ENCODE results near the gene MROH2A. TPM values are rescaled to one million over a fixed set of nuclear protein-coding genes. Genes with fewer than 3 reads are reported as not detected.

Gene MROH2A
- total RNA-seq, 3 donors from 2014 or later (not counting 1 experiment from before 2014, with no cell fraction given), result not detected

GRCh38 chr2:233845301-233846060 is 67.4 kb downstream of the MROH2A start:
- H3K36me3 Mint-ChIP-seq, result no peaks in the 10 kb centered on the region
- ATAC-seq (no peak), DNase-seq (no peak)
- intact Hi-C loops (cut with micrococcal nuclease), result no loop called here
- H3K9me3 Mint-ChIP-seq, result no peaks in the 10 kb centered on the region
- Histone ChIP-seq H3K9me3 (ENCODE audit: control insufficient read depth, insufficient read depth, low read length) (no peaks in the 10 kb centered on the region), H3K27me3 (ENCODE audit: control insufficient read depth, insufficient read depth, low read length) (no peaks in the 10 kb centered on the region), H3K27ac (ENCODE audit: low read length) (no peak overlapping the region), H3K4me3 (ENCODE audit: low read length) (no peak overlapping the region), H3K36me3 (ENCODE audit: control insufficient read depth, insufficient read depth, low read length) (no peaks in the 10 kb centered on the region), H3K4me1 (ENCODE audit: control insufficient read depth, insufficient read depth, low read length) (no peaks in the 10 kb centered on the region)
- WGBS (ENCODE audit: insufficient coverage), result 100% methylated on average over 1 of the region's 1 CpG
- H3K27ac Mint-ChIP-seq, result no peak overlapping the region
- no peaks in the 10 kb centered on the region for H3K27me3 Mint-ChIP-seq (ENCODE audit: low read depth in 2 of 2)
- no peak overlapping the region for H3K4me3 Mint-ChIP-seq
- peaks cover 0 to 4% of the 10 kb centered on the region in 2 donors for H3K4me1 Mint-ChIP-seq
- no peak for TF ChIP-seq CTCF (IDR thresholded peaks at IDR 0.05)

- DNase-seq, result no peak
- 94% methylated on average over 16 of the region's 16 CpGs for WGBS (ENCODE audit: insufficient coverage)
- no peaks in the 10 kb centered on the region for H3K36me3 Mint-ChIP-seq
- H3K27ac Mint-ChIP-seq, result no peak overlapping the region
- no peak overlapping the region for H3K4me3 ChIP-seq (ENCODE audit: low read length)
- no peaks in the 10 kb centered on the region for H3K36me3 ChIP-seq (ENCODE audit: control insufficient read depth, insufficient read depth, low read length)
- H3K4me3 Mint-ChIP-seq, result no peak overlapping the region
- no peak overlapping the region for H3K27ac ChIP-seq (ENCODE audit: low read length)
- intact Hi-C loops (cut with micrococcal nuclease), result no loop called here
- no peaks in the 10 kb centered on the region for H3K4me1 ChIP-seq (ENCODE audit: control insufficient read depth, insufficient read depth, low read length)
- H3K4me1 Mint-ChIP-seq, result peaks cover 0 to 4% of the 10 kb centered on the region in 2 donors
- TF ChIP-seq CTCF (IDR thresholded peaks at IDR 0.05), result no peak
- no peaks in the 10 kb centered on the region for H3K27me3 ChIP-seq (ENCODE audit: control insufficient read depth, insufficient read depth, low read length)
- no peaks in the 10 kb centered on the region for H3K9me3 ChIP-seq (ENCODE audit: control insufficient read depth, insufficient read depth, low read length)
- H3K9me3 Mint-ChIP-seq, result no peaks in the 10 kb centered on the region
- no peak for ATAC-seq
- H3K27me3 Mint-ChIP-seq (ENCODE audit: low read depth in 2 of 2), result no peaks in the 10 kb centered on the region
Measured at GRCh38 chr2:233846387-233847247, 68.5 kb downstream of the MROH2A start.

- no peak for TF ChIP-seq CTCF (IDR thresholded peaks at IDR 0.05)
- no peak for DNase-seq
- Histone ChIP-seq H3K36me3 (ENCODE audit: control insufficient read depth, insufficient read depth, low read length) (no peaks in the 10 kb centered on the region), H3K27me3 (ENCODE audit: control insufficient read depth, insufficient read depth, low read length) (no peaks in the 10 kb centered on the region), H3K4me1 (ENCODE audit: control insufficient read depth, insufficient read depth, low read length) (no peaks in the 10 kb centered on the region), H3K9me3 (ENCODE audit: control insufficient read depth, insufficient read depth, low read length) (no peaks in the 10 kb centered on the region), H3K27ac (ENCODE audit: low read length) (no peak overlapping the region), H3K4me3 (ENCODE audit: low read length) (no peak overlapping the region)
- H3K27me3 Mint-ChIP-seq (ENCODE audit: low read depth in 2 of 2), result no peaks in the 10 kb centered on the region
- H3K36me3 Mint-ChIP-seq, result no peaks in the 10 kb centered on the region
- H3K9me3 Mint-ChIP-seq, result no peaks in the 10 kb centered on the region
- intact Hi-C loops (cut with micrococcal nuclease), result no loop called here
- no peak overlapping the region for H3K27ac Mint-ChIP-seq
- 97% methylated on average over 12 of the region's 13 CpGs for WGBS (ENCODE audit: insufficient coverage)
- H3K4me3 Mint-ChIP-seq, result no peak overlapping the region
- no peak for ATAC-seq
- peaks cover 0 to 4% of the 10 kb centered on the region in 2 donors for H3K4me1 Mint-ChIP-seq
Measured at GRCh38 chr2:233847248-233847898, 69.2 kb downstream of the MROH2A start.
